Heart right ventricle (tissue), 16 donors: ENCODE results near the gene HEXIM1. TPM values are rescaled to one million over a fixed set of nuclear protein-coding genes. Genes with fewer than 3 reads are reported as not detected.

ENCODE experiments used
- ATAC-seq, 8 donors: fragments of 200-7000 bp; cut with Tn5 transposase; one replicate each; pipeline ENCODE4 v1.9.1; 2020; ENCODE audit warnings: mild to moderate bottlenecking in 8 of 8, moderate library complexity in 8 of 8, moderate number of reproducible peaks in 1 of 8
- DNase-seq, 2 donors: peaks; one replicate each; pipeline ENCODE4 v3.0.0-alpha.2; 2020
- H3K27ac ChIP-seq, 10 donors: fragments of 200-600 bp; sonication (generic) in 2 of 10; one replicate each; pipeline versions ENCODE4 v1.5.0 to v1.8.0; 2020 to 2022; ENCODE audit warnings: mild to moderate bottlenecking in 3 of 10
- H3K27me3 ChIP-seq, 7 donors: fragments of 200-600 bp; one replicate each; pipeline ENCODE4 v1.8.0; 2021 to 2022; ENCODE audit warnings: mild to moderate bottlenecking in 2 of 7
- H3K36me3 ChIP-seq, 9 donors: fragments of 200-600 bp; sonication (generic) in 1 of 9; one replicate each; pipeline versions ENCODE4 v1.5.0 to v1.8.0; 2020 to 2022; ENCODE audit warnings: mild to moderate bottlenecking in 2 of 9
- H3K4me1 ChIP-seq, 9 donors: fragments of 200-600 bp; sonication (generic) in 1 of 9; one replicate each; pipeline versions ENCODE4 v1.5.0 to v1.8.0; 2020 to 2022; ENCODE audit warnings: mild to moderate bottlenecking in 4 of 9
- H3K4me3 ChIP-seq, 10 donors: fragments of 200-600 bp; sonication (generic) in 2 of 10; one replicate each; pipeline versions ENCODE4 v1.5.0 to v1.8.0; 2020 to 2022; ENCODE audit warnings: mild to moderate bottlenecking in 7 of 10, moderate library complexity in 2 of 10
- H3K9me3 ChIP-seq, 11 donors: fragments of 200-600 bp in 10 of 11; sonication (generic) in 2 of 11; one replicate each; pipeline versions ENCODE4 v1.5.0 to v1.8.0; 2013 to 2022; ENCODE audit warnings: mild to moderate bottlenecking in 2 of 11, control low read depth in 1 of 11, moderate library complexity in 1 of 11
- CTCF ChIP-seq, 9 donors: fragments of 200-600 bp; sonication (generic) in 2 of 9; IDR thresholded peaks; one replicate each; pipeline versions ENCODE4 v1.5.0 to v1.8.0; 2021 to 2022; ENCODE audit warnings: antibody characterized with exemption in 9 of 9, mild to moderate bottlenecking in 5 of 9, moderate library complexity in 1 of 9
- WGBS, 2 donors: extraction: QIAGEN DNeasy Blood & Tissue Kit; methylation state at CpG; one replicate each; pipeline ENCODE4 v1.1.7; 2013; ENCODE audit warnings: inconsistent platforms in 1 of 2; 5-methylcytosine and 5-hydroxymethylcytosine counted together
- intact Hi-C, 10 donors: fragments of 100-400 bp; cut with DNase I; formaldehyde crosslinking; loops; one replicate each; pipeline versions ENCODE4 v1.11.1 to v1.14.2; 2022
- polyA plus RNA-seq, 2 donors: library from polyadenylated mRNA; stranded (reverse); fragments of 200-250 nt; gene quantifications; one replicate each; pipeline ENCODE4 v1.2.3, GENCODE V29; 2013
- total RNA-seq, 10 donors: library from RNA; stranded (reverse); fragmentation: NEBNext Ultra II Directional in 3 of 10; extraction: Animal tissue kit (Norgen Biotek cat#: 25700) in 3 of 10; gene quantifications; one replicate each; pipeline versions ENCODE4 v1.2.1 to v1.2.4, GENCODE V29; 2021 to 2023
- donor health status: Arrhythmogenic right ventricular cardiomyopathy.
- donor health status: ischemic (EF 13 %, LVEDD 7.1; RV severe dilation, severe dysfunction).
- donor health status: healthy with polysubstance abuse.
- donor health status: DM: no; HTN: yes; CAD: no.
- donor health status: DM: no; HTN: no; CAD: no.
- donor health status: ischemic (EF 25% LVEDD 6.9; RV normal size, moderate dysfunction).
- donor health status: ischemic (EF 25% LVEDD 5.7; RV mildly dilated, moderate dysfunction).
- donor health status: healthy.
- donor health status: DM: yes; HTN: yes; CAD: no.
- donor health status: Ischemic cardiomyopathy.
- donor health status: ischemic (EF 35%, LVEDD 5.7; RV mildly dilated, moderate dysfunction).
- donor health status: nonischemic (EF 11% LVEDD 7.7; RV severe dilation, severe dysfunction).
- donor health status: DM: yes; HTN: yes; CAD: no.
- donor health status: PGD.
- donor health status: ischemic (EF 29% LVEDD 5.4; RV normal size, mild dysfunction).
- donor health status: nonischemic (EF 23%, LVEDD 6.1; RV moderate dilation, normal function).

The HEXIM1 gene
- total and polyA plus RNA-seq, 12 donors, result 8.4 to 37.4 (median 18.3) TPM

- Histone ChIP-seq H3K36me3 (peaks cover 0 to 73% (median 48%) of the 10 kb centered on the region in 9 donors), H3K4me1 (peaks cover 9 to 100% (median 54%) of the 10 kb centered on the region in 9 donors), H3K9me3 (no peaks in the 10 kb centered on the region), H3K4me3 (no peak overlapping the region), H3K27me3 (no peaks in the 10 kb centered on the region), H3K27ac (peak overlapping the region in 7 of 10 donors; percentile 28 to 94 (median 85))
- intact Hi-C loops, result loop anchor here in 1 of 10 donors (10.0 kb wide), 1 partner anchor 333 kb away; no protein-coding TSS in a partner anchor
- ATAC-seq, result no peak
- no peak for DNase-seq
- TF ChIP-seq CTCF (IDR thresholded peaks at IDR 0.05), result no peak
- WGBS, 2 donors, result 75 to 79% methylated on average over 13 of the region's 13 CpGs
Observed at GRCh38 chr17:45107293-45108010, 40.8 kb upstream of the HEXIM1 start.

DNA sequence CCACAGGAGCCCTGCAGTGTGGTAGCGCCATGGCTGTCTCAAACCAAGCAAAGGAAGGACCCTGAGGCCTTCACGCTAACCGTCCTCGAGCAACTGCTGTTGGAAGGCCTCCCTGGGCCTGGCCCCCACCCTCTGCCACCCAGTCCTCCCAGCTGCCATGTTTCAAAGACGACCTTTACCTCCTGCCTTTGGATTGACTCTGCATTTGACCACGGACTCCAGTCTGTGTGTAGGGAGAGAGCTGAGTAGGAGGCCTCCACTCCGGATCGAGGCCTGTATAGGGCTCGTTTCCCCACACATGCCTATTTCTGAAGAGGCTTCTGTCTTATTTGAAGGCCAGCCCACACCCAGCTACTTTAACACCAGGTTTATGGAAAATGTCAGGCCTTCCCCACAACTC lies 40.2 kb upstream of the HEXIM1 start:
- no peaks in the 10 kb centered on the region for H3K27me3 ChIP-seq
- no peaks in the 10 kb centered on the region for H3K9me3 ChIP-seq
- peak overlapping the region in 8 of 10 donors; percentile 31 to 94 (median 84) for H3K27ac ChIP-seq
- DNase-seq (no peak), ATAC-seq (no peak)
- H3K4me1 ChIP-seq, result peaks cover 9 to 95% (median 48%) of the 10 kb centered on the region in 9 donors
- 66 to 76% methylated on average over 9 of the region's 9 CpGs for WGBS, 2 donors
- H3K36me3 ChIP-seq, result peaks cover 0 to 73% (median 42%) of the 10 kb centered on the region in 9 donors
- no peak overlapping the region for H3K4me3 ChIP-seq
- intact Hi-C loops, result loop anchor here in 1 of 10 donors (10.0 kb wide), 1 partner anchor 333 kb away; no protein-coding TSS in a partner anchor
- TF ChIP-seq CTCF (IDR thresholded peaks at IDR 0.05), result no peak

DNA sequence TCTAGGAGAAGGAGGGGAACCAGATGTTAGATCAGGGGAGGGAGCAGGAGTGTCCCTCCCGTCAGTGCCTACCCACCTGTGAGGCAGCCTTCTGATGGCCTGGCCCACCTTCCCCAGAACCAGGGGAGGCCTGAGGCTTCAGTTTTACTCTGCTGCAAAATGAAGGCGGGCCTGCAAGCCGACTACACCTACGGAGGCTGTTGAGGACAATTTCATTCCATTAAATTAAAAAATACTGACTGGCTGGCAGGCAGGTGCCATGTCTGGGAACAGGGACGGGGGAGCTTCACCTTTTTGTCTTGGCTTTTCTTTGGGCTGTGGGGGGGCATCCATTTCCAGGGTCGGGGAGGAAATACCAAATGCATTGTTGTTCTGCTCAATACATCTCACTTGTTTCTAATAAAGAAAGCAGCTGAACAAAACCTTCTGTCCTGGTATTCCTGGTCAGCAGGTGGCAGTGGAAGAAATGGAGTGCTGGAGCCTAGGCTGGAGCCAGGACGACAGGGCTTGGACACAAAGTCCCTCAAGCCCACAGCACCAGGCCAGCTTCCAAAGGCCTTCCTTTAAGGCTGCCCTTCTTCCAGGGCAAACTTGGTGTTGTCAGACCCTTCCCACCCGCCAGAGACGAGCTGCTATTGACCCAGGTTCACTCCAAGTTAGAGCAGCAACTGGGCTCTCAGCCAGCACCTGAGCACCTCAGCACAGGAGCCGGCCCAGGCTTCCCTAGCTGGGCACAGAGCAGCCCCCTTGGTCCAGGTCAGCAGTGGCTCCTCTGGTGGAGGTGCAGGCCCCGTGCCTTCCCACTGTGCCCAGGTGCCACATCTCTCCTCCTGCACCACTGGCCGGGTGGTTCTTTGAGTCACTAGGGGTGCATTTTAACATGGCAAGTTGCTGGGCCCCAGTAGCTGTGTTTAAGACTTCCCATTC lies 39.4 kb upstream of the HEXIM1 start:
- intact Hi-C loops, result loop anchor here in 1 of 10 donors (10.0 kb wide), 1 partner anchor 334 kb away; no protein-coding TSS in a partner anchor
- Histone ChIP-seq H3K27ac (peak overlapping the region in 9 of 10 donors; percentile 20 to 94 (median 85)), H3K36me3 (peaks cover 0 to 73% (median 35%) of the 10 kb centered on the region in 9 donors), H3K9me3 (no peaks in the 10 kb centered on the region), H3K27me3 (no peaks in the 10 kb centered on the region), H3K4me3 (no peak overlapping the region), H3K4me1 (peaks cover 9 to 87% (median 43%) of the 10 kb centered on the region in 9 donors)
- DNase-seq, result no peak
- no peak for ATAC-seq
- WGBS, 2 donors, result 62 to 67% methylated on average over 12 of the region's 12 CpGs
- TF ChIP-seq CTCF (IDR thresholded peaks at IDR 0.05), result peak in 5 of 9 donors; percentile 7 to 37 (median 28)
